Neural cell (in vitro differentiated cells): ENCODE results near the gene TRAF6. TPM values are rescaled to one million over a fixed set of nuclear protein-coding genes. Genes with fewer than 3 reads are reported as not detected.

ENCODE experiments used
- H2AFZ ChIP-seq: fragments of 200-600, 300-800 bp; sonication (generic), shearing (Covaris generic); 2 replicates; pipeline ENCODE4 v1.6.0; 2014; ENCODE audit warnings: low read depth, mild to moderate bottlenecking, antibody characterized with exemption, low read length, moderate library complexity
- H3F3A ChIP-seq: fragments of 200-600 bp; shearing (Covaris generic); 2 replicates; pipeline ENCODE4 v1.6.1; 2016; ENCODE audit warnings: mild to moderate bottlenecking, moderate library complexity, mixed read lengths, antibody characterized with exemption, low read length; ENCODE audit not compliant: insufficient read depth, poor library complexity, severe bottlenecking
- H3K27ac ChIP-seq: fragments of 200-600, 300-800 bp; sonication (generic), shearing (Covaris generic); 2 replicates; pipeline ENCODE4 v1.5.1; 2014; ENCODE audit warnings: mild to moderate bottlenecking, low read length, moderate library complexity
- H3K27me3 ChIP-seq: fragments of 300-800, 200-600 bp; sonication (generic), shearing (Covaris generic); 2 replicates; pipeline ENCODE4 v1.6.0; 2014; ENCODE audit warnings: mild to moderate bottlenecking, low read depth, low read length, moderate library complexity; ENCODE audit not compliant: insufficient read depth
- H3K36me3 ChIP-seq: fragments of 300-800, 200-600 bp; sonication (generic), shearing (Covaris generic); 2 replicates; pipeline ENCODE4 v1.5.1; 2014; ENCODE audit warnings: mild to moderate bottlenecking, antibody characterized with exemption, low read length, moderate library complexity; ENCODE audit not compliant: insufficient read depth
- H3K4me2 ChIP-seq: fragments of 300-800, 200-600 bp; sonication (generic), shearing (Covaris generic); 2 replicates; pipeline ENCODE4 v1.6.0; 2014; ENCODE audit warnings: mild to moderate bottlenecking, low read length
- H3K4me3 ChIP-seq: fragments of 300-800, 200-600 bp; sonication (generic), shearing (Covaris generic); 2 replicates; pipeline ENCODE4 v1.5.1; 2014; ENCODE audit warnings: mild to moderate bottlenecking, low read length, moderate library complexity
- H3K79me2 ChIP-seq: fragments of 200-600 bp; shearing (Covaris generic); replicated peaks from 2 replicates; pipeline ENCODE4 v1.6.0; 2014; ENCODE audit warnings: mild to moderate bottlenecking, low read length, moderate library complexity; ENCODE audit not compliant: insufficient read depth
- H3K9ac ChIP-seq: fragments of 300-800, 200-600 bp; sonication (generic), shearing (Covaris generic); 2 replicates; pipeline ENCODE4 v1.6.1; 2016; ENCODE audit warnings: mild to moderate bottlenecking, low read length, mixed read lengths
- H3K9me2 ChIP-seq: fragments of 200-600 bp; shearing (Covaris generic); 2 replicates; pipeline ENCODE4 v1.6.1; 2016; ENCODE audit warnings: mild to moderate bottlenecking, low read length, mixed read lengths; ENCODE audit not compliant: insufficient read depth
- H3K9me3 ChIP-seq: fragments of 200-600, 300-800 bp; sonication (generic), shearing (Covaris generic); 2 replicates; pipeline ENCODE4 v1.6.1; 2016; ENCODE audit warnings: mild to moderate bottlenecking, mixed run types, low read length, moderate library complexity, mixed read lengths
- H4K20me1 ChIP-seq: fragments of 200-600 bp; shearing (Covaris generic); 2 replicates; pipeline ENCODE4 v1.6.1; 2016; ENCODE audit warnings: mild to moderate bottlenecking, mixed run types; ENCODE audit not compliant: insufficient read depth
- CTCF ChIP-seq: fragments of 450-650 bp; IDR thresholded peaks from 2 replicates; pipeline ENCODE4 v1.5.1; 2014; ENCODE audit warnings: antibody characterized with exemption, mild to moderate bottlenecking, moderate library complexity; ENCODE audit not compliant: poor library complexity, severe bottlenecking
- EP300 ChIP-seq: fragments of 450-650 bp; conservative IDR thresholded peaks from 2 replicates; pipeline ENCODE4 v1.6.1; 2014; ENCODE audit warnings: antibody characterized with exemption, mild to moderate bottlenecking, moderate library complexity; ENCODE audit not compliant: poor library complexity, severe bottlenecking
- EZH2 ChIP-seq: fragments of 200-600, 300-800 bp; shearing (Covaris generic), sonication (generic); IDR thresholded peaks from 2 replicates; pipeline ENCODE4 v1.6.1; 2014; ENCODE audit warnings: antibody characterized with exemption, low read length, borderline replicate concordance, mild to moderate bottlenecking; ENCODE audit not compliant: insufficient read depth, poor library complexity, severe bottlenecking
- MXI1 ChIP-seq: fragments of 450-650 bp; conservative IDR thresholded peaks from 2 replicates; pipeline ENCODE4 v1.6.1; 2014; ENCODE audit warnings: antibody characterized with exemption, mild to moderate bottlenecking; ENCODE audit not compliant: poor library complexity, severe bottlenecking
- POLR2AphosphoS5 ChIP-seq: IDR thresholded peaks from 2 replicates; pipeline ENCODE4 v1.6.1; 2012
- RAD21 ChIP-seq: fragments of 450-650 bp; conservative IDR thresholded peaks from 2 replicates; pipeline ENCODE4 v1.6.1; 2014; ENCODE audit warnings: antibody characterized with exemption, mild to moderate bottlenecking, moderate library complexity
- REST ChIP-seq: IDR thresholded peaks from 2 replicates; pipeline ENCODE4 v1.6.1; 2012; ENCODE audit warnings: borderline replicate concordance
- SMC3 ChIP-seq: fragments of 450-650 bp; conservative IDR thresholded peaks from 2 replicates; pipeline ENCODE4 v1.6.1; 2014; ENCODE audit warnings: antibody characterized with exemption, mild to moderate bottlenecking, moderate library complexity; ENCODE audit not compliant: poor library complexity
- TAF1 ChIP-seq: IDR thresholded peaks from 2 replicates; pipeline ENCODE4 v1.6.1; 2012; ENCODE audit warnings: low read depth
- polyA plus RNA-seq: library from polyadenylated mRNA; depleted of rRNA; stranded (reverse); fragments of >200 nt; gene quantifications from 2 replicates; pipeline ENCODE4 v1.2.3, GENCODE V29; 2014

Gene TRAF6
- polyA plus RNA-seq, 1 donor from 2014 or later, result 7.5 TPM

GRCh38 chr11:36550385-36551115, 40.5 kb upstream of the TRAF6 start:
- Histone ChIP-seq H3K27ac (no peak overlapping the region), H3K79me2 (no peaks in the 10 kb centered on the region), H3K4me3 (no peak overlapping the region), H3F3A (no peaks in the 10 kb centered on the region), H3K4me2 (no peak overlapping the region), H2AFZ (no peak overlapping the region), H3K27me3 (no peaks in the 10 kb centered on the region), H3K36me3 (no peaks in the 10 kb centered on the region), H3K9me2 (no peaks in the 10 kb centered on the region), H3K9me3 (no peaks in the 10 kb centered on the region), H4K20me1 (no peaks in the 10 kb centered on the region), H3K9ac (no peak overlapping the region)
- TF ChIP-seq EP300 (no peak), RAD21 (no peak), MXI1 (no peak), POLR2AphosphoS5 (no peak), TAF1 (no peak), CTCF (no peak), EZH2 (no peak)

- H2AFZ ChIP-seq, result no peak overlapping the region
- TF ChIP-seq REST, result no peak
- no peak for TF ChIP-seq EZH2
- no peak for TF ChIP-seq POLR2AphosphoS5
Measured at GRCh38 chr11:36540998-36541397, 30.9 kb upstream of the TRAF6 start.

GRCh38 chr11:36534276-36534840, 24.3 kb upstream of the TRAF6 start:
- Histone ChIP-seq H3K27ac (no peak overlapping the region), H3K9me2 (no peaks in the 10 kb centered on the region), H3K4me3 (no peak overlapping the region), H3F3A (no peaks in the 10 kb centered on the region), H3K27me3 (no peaks in the 10 kb centered on the region), H2AFZ (no peak overlapping the region), H3K36me3 (no peaks in the 10 kb centered on the region), H3K9ac (no peak overlapping the region), H3K4me2 (no peak overlapping the region), H3K9me3 (no peaks in the 10 kb centered on the region), H4K20me1 (no peaks in the 10 kb centered on the region), H3K79me2 (no peaks in the 10 kb centered on the region)
- TF ChIP-seq EP300 (no peak), SMC3 (no peak)

More at GRCh38 chr11:36540998-36541397, 30.9 kb upstream of the TRAF6 start:
- Histone ChIP-seq H3K9me3 (no peaks in the 10 kb centered on the region), H3K9ac (no peak overlapping the region), H3K79me2 (no peaks in the 10 kb centered on the region), H3K27me3 (no peaks in the 10 kb centered on the region), H3K27ac (no peak overlapping the region), H4K20me1 (no peaks in the 10 kb centered on the region), H3F3A (no peaks in the 10 kb centered on the region), H3K4me3 (no peak overlapping the region), H3K9me2 (no peaks in the 10 kb centered on the region), H3K36me3 (no peaks in the 10 kb centered on the region), H3K4me2 (no peak overlapping the region)
